IMR-90 (cell line): ENCODE results near the gene MLLT10. TPM values are rescaled to one million over a fixed set of nuclear protein-coding genes. Genes with fewer than 3 reads are reported as not detected.

Experiments used
- ATAC-seq: fragments of 200-7000 bp; cut with Tn5 transposase; 2 replicates; pipeline ENCODE4 v1.9.1; 2020; ENCODE audit warnings: low read depth, mild to moderate bottlenecking, moderate library complexity
- BruUV-seq: library from RNA; stranded (reverse); fragments of 400-500 nt; replicated peaks from 2 replicates; lab custom pipeline; 2021; lab: Mats Ljungman, UMichigan
- CTCF ChIA-PET: fragments of 300-600 bp; formaldehyde crosslinking; extraction: SDS; loops from one replicate; lab custom pipeline; 2021; ENCODE audit warnings: antibody characterized with exemption; lab: Yijun Ruan, JAX
- POLR2A ChIA-PET: fragments of 300-600 bp; sonication (Branson Sonifier 250); formaldehyde crosslinking; loops from one replicate; lab custom pipeline; 2022; ENCODE audit warnings: antibody characterized with exemption; ENCODE audit not compliant: unreplicated experiment; lab: Charles Lee
- DNase-seq: peaks from one replicate; pipeline ENCODE4 v3.0.0; 2013
- H2AFZ ChIP-seq: replicated peaks from 2 replicates; pipeline ENCODE3; 2013; ENCODE audit warnings: low read length, mild to moderate bottlenecking; ENCODE audit not compliant: poor library complexity
- H2AK5ac ChIP-seq: 2 replicates; pipeline ENCODE4 v1.6.1; 2013; ENCODE audit warnings: low read depth, low read length, inconsistent platforms
- H2AK9ac ChIP-seq: replicated peaks from 2 replicates; pipeline ENCODE3; 2013; ENCODE audit warnings: mild to moderate bottlenecking, low read depth, low read length, moderate library complexity; ENCODE audit not compliant: poor library complexity
- H2BK120ac ChIP-seq: 2 replicates; pipeline ENCODE4 v1.6.1; 2013; ENCODE audit warnings: low read depth, low read length, inconsistent platforms
- H2BK15ac ChIP-seq: 3 replicates; pipeline ENCODE4 v1.6.1; 2013; ENCODE audit warnings: low read depth, low read length, inconsistent platforms
- H2BK20ac ChIP-seq: 2 replicates; pipeline ENCODE4 v1.6.1; 2013; ENCODE audit warnings: low read depth, mild to moderate bottlenecking, inconsistent platforms, low read length, moderate library complexity
- H2BK5ac ChIP-seq: 2 replicates; pipeline ENCODE4 v1.6.1; 2013; ENCODE audit warnings: mild to moderate bottlenecking, low read depth, low read length, inconsistent platforms; ENCODE audit not compliant: poor library complexity, severe bottlenecking
- H3K14ac ChIP-seq: replicated peaks from 2 replicates; pipeline ENCODE4 v1.6.1; 2013; ENCODE audit warnings: low read depth, low read length, inconsistent platforms
- H3K18ac ChIP-seq: 2 replicates; pipeline ENCODE4 v1.6.1; 2013; ENCODE audit warnings: low read depth, low read length, control low read depth
- H3K23ac ChIP-seq: 2 replicates; pipeline ENCODE4 v1.6.1; 2013; ENCODE audit warnings: low read depth, low read length, inconsistent platforms
- H3K27ac ChIP-seq: 2 replicates; pipeline ENCODE4 v1.5.1; 2013; ENCODE audit warnings: mild to moderate bottlenecking, control low read depth, low read length; ENCODE audit not compliant: insufficient read depth
- H3K27me3 ChIP-seq: 2 replicates; pipeline ENCODE4 v1.6.1; 2013; ENCODE audit warnings: low read length; ENCODE audit not compliant: control insufficient read depth, insufficient read depth
- H3K36me3 ChIP-seq: 2 replicates; pipeline ENCODE4 v1.6.1; 2013; ENCODE audit warnings: low read length, mixed read lengths; ENCODE audit not compliant: control insufficient read depth, insufficient read depth
- H3K4ac ChIP-seq: 2 replicates; pipeline ENCODE4 v1.6.1; 2013; ENCODE audit warnings: low read depth, low read length, inconsistent platforms
- H3K4me1 ChIP-seq: 2 replicates; pipeline ENCODE4 v1.6.1; 2013; ENCODE audit warnings: low read length, mixed read lengths; ENCODE audit not compliant: control insufficient read depth, insufficient read depth
- H3K4me2 ChIP-seq: 2 replicates; pipeline ENCODE4 v1.6.1; 2013; ENCODE audit warnings: low read depth, mild to moderate bottlenecking, control low read depth, low read length, moderate library complexity
- H3K4me3 ChIP-seq: 2 replicates; pipeline ENCODE4 v1.5.1; 2013; ENCODE audit warnings: low read depth, mild to moderate bottlenecking, control low read depth, low read length, moderate library complexity; ENCODE audit not compliant: insufficient read depth
- H3K56ac ChIP-seq: 2 replicates; pipeline ENCODE4 v1.6.1; 2013; ENCODE audit warnings: low read length, inconsistent platforms; ENCODE audit not compliant: insufficient read depth; ENCODE audit errors: extremely low read depth
- H3K79me1 ChIP-seq, 2 experiments: 2 replicates each; pipeline ENCODE4 v1.6.1; 2013; ENCODE audit warnings: low read length in 2 of 2, inconsistent platforms in 1 of 2, low read depth in 1 of 2
- H3K9ac ChIP-seq: 2 replicates; pipeline ENCODE4 v1.6.1; 2013; ENCODE audit warnings: low read depth, low read length, control low read depth
- H3K9me1 ChIP-seq: 2 replicates; pipeline ENCODE4 v1.6.1; 2013; ENCODE audit warnings: low read length, inconsistent platforms; ENCODE audit not compliant: insufficient read depth
- H3K9me3 ChIP-seq: 2 replicates; pipeline ENCODE4 v1.6.1; 2013; ENCODE audit warnings: low read length; ENCODE audit not compliant: control insufficient read depth, insufficient read depth
- H4K20me1 ChIP-seq: 2 replicates; pipeline ENCODE4 v1.6.1; 2013; ENCODE audit warnings: low read length, inconsistent platforms; ENCODE audit not compliant: insufficient read depth
- H4K5ac ChIP-seq: 2 replicates; pipeline ENCODE4 v1.6.1; 2013; ENCODE audit warnings: mild to moderate bottlenecking, low read depth, low read length, control low read depth
- H4K8ac ChIP-seq, 2 experiments: 2 replicates each; pipeline ENCODE4 v1.6.1; 2013; ENCODE audit warnings: low read depth in 2 of 2, low read length in 2 of 2, control low read depth in 1 of 2, inconsistent platforms in 1 of 2
- H4K91ac ChIP-seq: 2 replicates; pipeline ENCODE4 v1.6.1; 2013; ENCODE audit warnings: low read depth, low read length, inconsistent platforms; ENCODE audit not compliant: insufficient read depth
- BHLHE40 ChIP-seq: fragments of 150-350 bp; IDR thresholded peaks from 2 replicates; pipeline ENCODE4 v1.6.1; 2016; ENCODE audit warnings: mild to moderate bottlenecking, low read depth, low read length
- CEBPB ChIP-seq: IDR thresholded peaks from 2 replicates; pipeline ENCODE4 v1.6.1; 2012; ENCODE audit warnings: low read depth, low read length, improper control_type of control experiment
- CHD1 ChIP-seq: IDR thresholded peaks from 2 replicates; pipeline ENCODE4 v1.6.1; 2012; ENCODE audit warnings: low read depth, low read length, improper control_type of control experiment
- FOS ChIP-seq: fragments of 150-350 bp; IDR thresholded peaks from 2 replicates; pipeline ENCODE4 v1.6.1; 2016; ENCODE audit warnings: low read depth, low read length
- MAFK ChIP-seq: IDR thresholded peaks from 2 replicates; pipeline ENCODE4 v1.6.1; 2012; ENCODE audit warnings: low read depth, low read length, improper control_type of control experiment
- MAZ ChIP-seq: IDR thresholded peaks from 2 replicates; pipeline ENCODE4 v1.6.1; 2012; ENCODE audit warnings: low read depth, mild to moderate bottlenecking, low read length, improper control_type of control experiment, moderate library complexity, borderline replicate concordance
- MXI1 ChIP-seq: IDR thresholded peaks from 2 replicates; pipeline ENCODE4 v1.6.1; 2012; ENCODE audit warnings: low read depth, mild to moderate bottlenecking, low read length, moderate library complexity, borderline replicate concordance
- NFE2L2 ChIP-seq: fragments of 150-350 bp; IDR thresholded peaks from 2 replicates; pipeline ENCODE4 v1.6.1; 2016; ENCODE audit warnings: low read depth, mild to moderate bottlenecking, low read length
- POLR2A ChIP-seq: IDR thresholded peaks from 2 replicates; pipeline ENCODE4 v1.6.1; 2012; ENCODE audit warnings: mild to moderate bottlenecking, low read depth, low read length
- RAD21 ChIP-seq: IDR thresholded peaks from 2 replicates; pipeline ENCODE4 v1.6.1; 2012; ENCODE audit warnings: low read length, improper control_type of control experiment
- RCOR1 ChIP-seq: IDR thresholded peaks from 2 replicates; pipeline ENCODE4 v1.6.1; 2012; ENCODE audit warnings: mild to moderate bottlenecking, low read length, improper control_type of control experiment; ENCODE audit not compliant: insufficient replicate concordance
- RFX5 ChIP-seq: IDR thresholded peaks from 2 replicates; pipeline ENCODE4 v1.8.0; 2012; ENCODE audit warnings: low read depth, mild to moderate bottlenecking, low read length, moderate library complexity
- SMC3 ChIP-seq: fragments of 150-350 bp; IDR thresholded peaks from 2 replicates; pipeline ENCODE4 v1.6.1; 2016; ENCODE audit warnings: low read depth, mild to moderate bottlenecking, antibody characterized with exemption, low read length, moderate library complexity
- USF2 ChIP-seq: fragments of 150-350 bp; IDR thresholded peaks from 2 replicates; pipeline ENCODE4 v1.6.1; 2017; ENCODE audit warnings: mild to moderate bottlenecking, antibody characterized with exemption, low read length, low read depth
- WGBS, 2 experiments: methylation state at CpG; one replicate each; pipeline versions ENCODE4 v1.1.5 to v1.1.7; 2013; ENCODE audit warnings: missing lambda C conversion rate in 2 of 2; ENCODE audit not compliant: insufficient read length in 1 of 2; ENCODE audit errors: extremely low coverage in 2 of 2; 5-methylcytosine and 5-hydroxymethylcytosine counted together
- dilution Hi-C: fragments of 300-500 bp; cut with HindIII; formaldehyde crosslinking; loops from one replicate; pipeline ENCODE4 v1.14.3; 2018; ENCODE audit warnings: low sequenced_read_pairs; ENCODE audit not compliant: unreplicated experiment
- in situ Hi-C: fragments of 300-500 bp; cut with MboI; formaldehyde crosslinking; loops from 3 replicates; pipeline ENCODE4 v1.14.3; 2019; ENCODE audit warnings: low sequenced_read_pairs, inconsistent platforms, mixed read lengths
- intact Hi-C: fragments of 100-400 bp; cut with micrococcal nuclease; formaldehyde crosslinking; loops from 2 replicates; pipeline ENCODE4 v1.10.0; 2022
- polyA plus RNA-seq, 3 experiments: library from polyadenylated mRNA; depleted of rRNA; stranded (reverse); fragments of >200 nt; gene quantifications; 2 replicates each; pipeline ENCODE4 v1.2.3, GENCODE V29; 2012; ENCODE audit warnings: low replicate concordance in 1 of 3
- total RNA-seq: library from RNA; depleted of rRNA; stranded (reverse); fragments of >200 nt; gene quantifications from 2 replicates; pipeline ENCODE4 v1.2.3, GENCODE V29; 2012
- TF ChIP-seq, protein P1 (sequence below): fragments of 150-350 bp; IDR thresholded peaks from 2 replicates; pipeline ENCODE4 v1.6.1; 2016; ENCODE audit warnings: low read depth, mild to moderate bottlenecking, low read length, moderate library complexity, borderline replicate concordance

MLLT10 gene
- total and polyA plus RNA-seq, 2 of the 4 experiments (the other 2 are of a cell fraction), result 22.5 to 29.0 TPM

- Histone ChIP-seq H3K4ac (no peak overlapping the region), H2BK20ac (no peak overlapping the region), H3K36me3 (peaks cover 5% of the 10 kb centered on the region), H3K56ac (no peak overlapping the region), H3K18ac (no peak overlapping the region), H2BK120ac (no peak overlapping the region), H3K4me1 (no peaks in the 10 kb centered on the region), H3K9me3 (no peaks in the 10 kb centered on the region), H3K27me3 (no peaks in the 10 kb centered on the region), H3K4me2 (no peak overlapping the region), H2AK9ac (no peak overlapping the region), H3K9ac (no peak overlapping the region), H4K5ac (no peak overlapping the region), H3K79me1 (no peaks in the 10 kb centered on the region), H4K20me1 (no peaks in the 10 kb centered on the region), H4K91ac (no peak overlapping the region), H3K23ac (no peak overlapping the region), H3K9me1 (no peaks in the 10 kb centered on the region), H2BK15ac (no peak overlapping the region), H2BK5ac (no peak overlapping the region), H3K14ac (no peak overlapping the region), H3K4me3 (no peak overlapping the region), H2AK5ac (no peak overlapping the region), H2AFZ (no peak overlapping the region), H4K8ac (no peak overlapping the region), H3K27ac (no peak overlapping the region)
- no CpG with 5 or more reads among the region's 7 CpGs for WGBS, 2 experiments
- no TSS peak for BruUV-seq
- no peak for ATAC-seq
- ChIA-PET POLR2A (no interaction called here), CTCF (no interaction called here)
- in situ Hi-C loops, result no loop called here
- intact Hi-C loops, result no loop called here
- dilution Hi-C loops, result no loop called here
- no peak for TF ChIP-seq MAFK
- no peak for TF ChIP-seq MAZ
- no peak for TF ChIP-seq POLR2A
- no peak for TF ChIP-seq CEBPB
- TF ChIP-seq SMC3, result no peak
- no peak for TF ChIP-seq USF2
- TF ChIP-seq, protein P1, sequence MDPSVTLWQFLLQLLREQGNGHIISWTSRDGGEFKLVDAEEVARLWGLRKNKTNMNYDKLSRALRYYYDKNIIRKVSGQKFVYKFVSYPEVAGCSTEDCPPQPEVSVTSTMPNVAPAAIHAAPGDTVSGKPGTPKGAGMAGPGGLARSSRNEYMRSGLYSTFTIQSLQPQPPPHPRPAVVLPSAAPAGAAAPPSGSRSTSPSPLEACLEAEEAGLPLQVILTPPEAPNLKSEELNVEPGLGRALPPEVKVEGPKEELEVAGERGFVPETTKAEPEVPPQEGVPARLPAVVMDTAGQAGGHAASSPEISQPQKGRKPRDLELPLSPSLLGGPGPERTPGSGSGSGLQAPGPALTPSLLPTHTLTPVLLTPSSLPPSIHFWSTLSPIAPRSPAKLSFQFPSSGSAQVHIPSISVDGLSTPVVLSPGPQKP, result no peak
- TF ChIP-seq BHLHE40, result no peak
- no peak for TF ChIP-seq CHD1
- TF ChIP-seq NFE2L2, result no peak
- no peak for TF ChIP-seq RCOR1
- TF ChIP-seq FOS, result no peak
- TF ChIP-seq RFX5, result no peak
- no peak for TF ChIP-seq RAD21
- no peak for TF ChIP-seq MXI1
- DNase-seq, result no peak
These were observed 224.7 kb downstream of the MLLT10 start for GRCh38 chr10:21758696-21759095.
